HG03378 (cell line): ENCODE results near the gene OR8U1.
"Not testable (repeated sequence)": the region's sequence is repeated elsewhere in the genome, so short reads cannot be mapped to it uniquely, and the experiment has no call there.

Experiments used
- ATAC-seq: cut with Tn5 transposase; IDR thresholded peaks from one replicate; pipeline ENCODE4 v1.9.1; 2021; ENCODE audit warnings: mild to moderate bottlenecking, moderate library complexity; ENCODE audit not compliant: unreplicated experiment

OR8U1 gene

GRCh38 chr11:56375324-56375723, at the start of gene OR8U1:
OR8U1 (plus strand) TSS chr11:56375624; CDS start chr11:56375624, 0 bp downstream.
- no peak for ATAC-seq

DNA sequence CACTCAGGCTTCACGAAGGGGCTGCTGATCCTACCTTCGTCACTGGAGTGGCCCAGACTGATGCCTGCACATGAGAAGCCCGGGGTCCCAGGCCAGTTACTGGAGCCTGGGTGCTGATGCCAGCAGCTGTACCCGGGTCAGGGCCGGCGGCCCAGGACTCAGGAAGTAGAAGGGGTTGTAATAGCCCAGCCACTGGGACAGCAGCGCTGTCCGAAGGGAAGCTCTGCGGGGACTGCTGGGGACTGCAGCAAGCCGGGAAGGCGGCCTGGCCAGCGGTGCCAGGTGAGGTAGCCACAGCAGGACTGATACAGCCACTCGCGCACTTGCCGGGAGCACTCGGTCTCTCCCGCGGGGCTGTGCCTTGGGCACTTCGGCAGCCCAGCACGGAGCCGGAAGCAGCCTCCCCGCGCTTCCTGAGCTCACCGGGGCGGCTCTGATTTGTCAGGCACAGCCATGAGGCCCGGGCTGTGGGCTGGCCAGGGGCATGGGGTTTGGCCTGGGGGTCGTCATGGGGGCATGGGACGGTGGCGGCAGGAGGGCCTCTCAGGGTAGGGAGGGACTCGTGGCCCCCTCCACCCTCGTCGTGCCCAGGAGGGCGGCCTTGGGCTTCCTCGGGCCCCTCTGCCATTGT, 43.4 kb upstream of the OR8U1 start:
- no peak for ATAC-seq

GRCh38 chr11:56333156-56333555, 42.3 kb upstream of the OR8U1 start:
- no peak for ATAC-seq

GRCh38 chr11:56340289-56340688, 35.1 kb upstream of the OR8U1 start:
- ATAC-seq, result no peak

GRCh38 chr11:56345739-56346138, 29.7 kb upstream of the OR8U1 start, which contains the start of gene OR8K1:
OR8K1 (plus strand) TSS chr11:56346039; CDS start chr11:56346039, 0 bp downstream.
- ATAC-seq, result no peak

DNA sequence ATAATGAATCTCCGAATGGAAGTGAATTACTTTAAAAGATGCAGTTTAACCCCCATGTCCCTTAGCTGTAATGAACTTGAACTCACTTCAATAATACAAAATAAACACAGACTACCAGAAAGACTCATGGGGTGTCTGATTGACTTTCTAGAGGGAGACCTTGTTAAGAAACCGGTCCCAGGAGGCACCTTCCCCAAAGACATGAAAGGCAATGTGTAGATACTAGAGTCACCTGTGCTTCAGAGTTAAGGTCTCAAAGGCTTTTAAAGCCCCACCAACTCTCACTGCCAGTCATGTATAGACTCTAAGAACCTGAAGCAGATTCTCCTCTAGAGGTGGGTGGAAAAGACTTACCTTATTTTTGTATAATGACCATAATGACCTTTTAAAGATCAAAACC, 21.4 kb upstream of the OR8U1 start, which contains the start of gene OR8J1:
OR8J1 (plus strand) TSS at position 301 of the 400 bp plus-strand sequence. CDS start 5,956 bp downstream, outside the sequence.
- no peak for ATAC-seq

DNA sequence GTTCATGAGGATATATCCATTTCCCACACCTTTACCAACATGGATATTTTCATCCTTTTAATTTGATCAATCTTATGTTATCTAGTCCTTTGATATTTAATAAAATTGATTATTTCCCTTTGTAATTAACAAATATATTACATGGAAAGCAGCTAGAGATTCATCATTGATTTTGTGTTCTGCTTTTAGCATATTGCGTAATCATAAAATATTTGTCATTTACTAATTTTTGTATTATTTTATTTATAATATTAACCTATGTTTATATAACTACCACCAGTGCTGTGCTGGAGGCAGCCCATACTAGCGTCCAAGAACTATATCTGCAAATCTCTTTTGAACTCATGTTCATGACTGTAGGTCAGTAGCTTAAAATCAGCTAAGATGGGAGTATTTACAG, 4.7 kb downstream of the OR8U1 start:
- no peak for ATAC-seq

- ATAC-seq, result no peak
These were observed 19.0 kb downstream of the OR8U1 start for GRCh38 chr11:56394381-56394780.

- no peak for ATAC-seq
These were observed 20.6 kb downstream of the OR8U1 start for GRCh38 chr11:56396047-56396446.

DNA sequence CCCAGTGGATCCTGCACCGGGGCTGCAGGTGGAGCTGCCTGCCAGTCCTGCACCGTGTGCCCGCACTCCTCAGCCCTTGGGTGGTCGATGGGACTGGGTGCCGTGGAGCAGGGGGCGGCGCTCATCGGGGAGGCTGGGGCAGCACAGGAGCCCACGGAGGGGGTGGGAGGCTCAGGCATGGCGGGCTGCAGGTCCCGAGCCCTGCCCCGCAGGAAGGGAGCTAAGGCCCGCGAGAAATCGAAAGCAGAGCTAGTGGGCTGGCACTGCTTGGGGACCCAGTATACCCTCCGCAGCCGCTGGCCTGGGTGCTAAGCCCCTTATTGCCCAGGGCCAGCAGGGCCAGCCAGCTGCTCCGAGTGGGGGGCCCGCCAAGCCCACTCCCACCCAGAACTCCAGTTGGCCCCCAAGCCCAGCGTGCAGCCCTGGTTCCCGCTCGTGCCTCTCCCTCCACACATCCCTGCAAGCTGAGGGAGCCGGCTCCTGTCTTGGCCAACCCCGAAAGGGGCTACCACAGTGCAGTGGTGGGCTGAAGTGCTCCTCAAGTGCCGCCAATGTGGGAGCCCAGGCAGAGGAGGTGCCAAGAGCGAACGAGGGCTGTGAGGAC, 26.5 kb downstream of the OR8U1 start:
- not testable (repeated sequence) for ATAC-seq

GRCh38 chr11:56404393-56404792, 29.0 kb downstream of the OR8U1 start:
- ATAC-seq, result no peak

DNA sequence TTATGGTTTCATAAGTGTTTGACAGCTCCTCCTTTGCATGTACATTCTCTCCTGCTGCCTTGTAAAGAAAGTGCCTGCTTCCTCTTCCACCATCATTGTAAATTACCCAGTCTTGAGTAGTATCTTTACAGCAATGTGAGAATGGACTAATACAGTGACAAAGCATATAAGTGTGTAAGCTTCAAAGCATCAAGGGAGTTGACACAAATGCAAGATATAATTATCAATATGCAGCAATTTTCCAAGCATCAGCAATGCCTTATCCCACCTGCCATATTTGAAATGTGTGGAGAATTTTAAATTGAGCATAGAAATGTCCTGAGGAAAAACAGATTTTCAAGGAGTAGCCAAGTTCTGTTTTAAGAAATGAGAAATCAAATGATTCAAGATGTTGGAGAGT, 35.4 kb downstream of the OR8U1 start:
- ATAC-seq, result no peak

- no peak for ATAC-seq
These were observed 37.0 kb downstream of the OR8U1 start, which contains the start of gene OR5AL1 for GRCh38 chr11:56412396-56412795. OR5AL1 (plus strand) TSS chr11:56412696.
